ENCODE data around the gene BMP2. TPM values are rescaled to one million over a fixed set of nuclear protein-coding genes. Genes with fewer than 3 reads are reported as not detected.

The BMP2 gene
- total RNA-seq, 2 experiments from 2014 or later, result not detected

DNA sequence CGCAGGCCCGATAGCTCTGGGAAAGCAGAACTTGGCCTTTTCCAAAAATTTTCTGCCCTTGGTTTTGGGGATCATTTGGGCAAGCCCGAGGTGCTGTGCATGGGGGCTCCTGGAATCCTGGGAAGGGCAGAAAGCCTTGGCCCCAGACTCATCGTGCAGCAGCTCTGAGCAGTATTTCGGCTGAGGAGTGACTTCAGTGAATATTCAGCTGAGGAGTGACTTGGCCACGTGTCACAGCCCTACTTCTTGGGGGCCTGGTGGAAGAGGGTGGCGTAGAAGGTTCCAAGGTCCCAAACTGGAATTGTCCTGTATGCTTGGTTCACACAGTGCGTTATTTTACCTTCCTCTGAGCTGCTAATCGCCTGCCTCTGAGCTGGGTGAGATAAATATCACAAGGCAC lies 1.1 kb upstream of the BMP2 start:
- ChIA-PET POLR2A (no interaction called here), CTCF (no interaction called here)
- Histone ChIP-seq H3K27me3 (ENCODE audit: control insufficient read depth in 1 of 2, insufficient read depth in 2 of 2, low read length in 2 of 2) (peaks cover 29 to 47% of the 10 kb centered on the region in 2 experiments), H3K36me3 (ENCODE audit: insufficient read depth, low read length) (no peaks in the 10 kb centered on the region), H3K27ac (ENCODE audit: low read depth in 1 of 2, low read length in 2 of 2) (no peak overlapping the region), H3K9me3 (ENCODE audit: control insufficient read depth in 1 of 2, insufficient read depth in 1 of 2, low read length in 2 of 2) (peaks cover 0 to 17% of the 10 kb centered on the region in 2 experiments), H3K4me1 (ENCODE audit: insufficient read depth, low read length) (peaks cover 2% of the 10 kb centered on the region), H3K4me3 (ENCODE audit: low read length) (no peak overlapping the region)
- Mint-ChIP-seq H3K36me3 (ENCODE audit: low read depth) (no peaks in the 10 kb centered on the region), H3K9me3 (no peaks in the 10 kb centered on the region), H3K4me3 (no peak overlapping the region), H3K27ac (no peak overlapping the region), H3K4me1 (ENCODE audit: low read depth) (no peaks in the 10 kb centered on the region), H3K27me3 (peaks cover 60% of the 10 kb centered on the region)
- DNase-seq (no peak), ATAC-seq (ENCODE audit: poor library complexity) (no peak)
- TF ChIP-seq, protein P1, sequence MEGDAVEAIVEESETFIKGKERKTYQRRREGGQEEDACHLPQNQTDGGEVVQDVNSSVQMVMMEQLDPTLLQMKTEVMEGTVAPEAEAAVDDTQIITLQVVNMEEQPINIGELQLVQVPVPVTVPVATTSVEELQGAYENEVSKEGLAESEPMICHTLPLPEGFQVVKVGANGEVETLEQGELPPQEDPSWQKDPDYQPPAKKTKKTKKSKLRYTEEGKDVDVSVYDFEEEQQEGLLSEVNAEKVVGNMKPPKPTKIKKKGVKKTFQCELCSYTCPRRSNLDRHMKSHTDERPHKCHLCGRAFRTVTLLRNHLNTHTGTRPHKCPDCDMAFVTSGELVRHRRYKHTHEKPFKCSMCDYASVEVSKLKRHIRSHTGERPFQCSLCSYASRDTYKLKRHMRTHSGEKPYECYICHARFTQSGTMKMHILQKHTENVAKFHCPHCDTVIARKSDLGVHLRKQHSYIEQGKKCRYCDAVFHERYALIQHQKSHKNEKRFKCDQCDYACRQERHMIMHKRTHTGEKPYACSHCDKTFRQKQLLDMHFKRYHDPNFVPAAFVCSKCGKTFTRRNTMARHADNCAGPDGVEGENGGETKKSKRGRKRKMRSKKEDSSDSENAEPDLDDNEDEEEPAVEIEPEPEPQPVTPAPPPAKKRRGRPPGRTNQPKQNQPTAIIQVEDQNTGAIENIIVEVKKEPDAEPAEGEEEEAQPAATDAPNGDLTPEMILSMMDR (IDR thresholded peaks at IDR 0.05), result no peak
- intact Hi-C loops (cut with DNase I, micrococcal nuclease), result loop anchor here in 1 of 2 experiments (10.0 kb wide), 1 partner anchor 1958 kb away; no protein-coding TSS in a partner anchor

DNA sequence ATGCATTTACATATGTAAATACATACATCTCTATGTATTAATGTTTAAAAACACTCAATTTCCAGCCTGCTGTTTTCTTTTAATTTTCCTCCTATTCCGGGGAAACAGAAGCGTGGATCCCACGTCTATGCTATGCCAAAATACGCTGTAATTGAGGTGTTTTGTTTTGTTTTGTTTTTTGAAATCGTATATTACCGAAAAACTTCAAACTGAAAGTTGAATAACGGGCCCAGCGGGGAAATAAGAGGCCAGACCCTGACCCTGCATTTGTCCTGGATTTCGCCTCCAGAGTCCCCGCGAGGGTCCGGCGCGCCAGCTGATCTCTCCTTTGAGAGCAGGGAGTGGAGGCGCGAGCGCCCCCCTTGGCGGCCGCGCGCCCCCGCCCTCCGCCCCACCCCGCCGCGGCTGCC lies 355 bp upstream of the BMP2 start:
- TF ChIP-seq, protein P1 (IDR thresholded peaks at IDR 0.05), result no peak
- Mint-ChIP-seq H3K9me3 (no peaks in the 10 kb centered on the region), H3K4me3 (no peak overlapping the region), H3K27ac (no peak overlapping the region), H3K27me3 (peaks cover 66% of the 10 kb centered on the region), H3K4me1 (ENCODE audit: low read depth) (no peaks in the 10 kb centered on the region), H3K36me3 (ENCODE audit: low read depth) (no peaks in the 10 kb centered on the region)
- peaks cover 0 to 17% of the 10 kb centered on the region in 2 experiments for H3K9me3 ChIP-seq (ENCODE audit: control insufficient read depth in 1 of 2, insufficient read depth in 1 of 2, low read length in 2 of 2)
- ChIA-PET POLR2A (no interaction called here), CTCF (no interaction called here)
- H3K36me3 ChIP-seq (ENCODE audit: insufficient read depth, low read length), result no peaks in the 10 kb centered on the region
- peaks cover 2% of the 10 kb centered on the region for H3K4me1 ChIP-seq (ENCODE audit: insufficient read depth, low read length)
- ATAC-seq (ENCODE audit: poor library complexity) (no peak), DNase-seq (no peak)
- no peak overlapping the region for H3K27ac ChIP-seq (ENCODE audit: low read depth in 1 of 2, low read length in 2 of 2)
- intact Hi-C loops (cut with DNase I, micrococcal nuclease), result loop anchor here in 1 of 2 experiments (10.0 kb wide), 1 partner anchor 1958 kb away; no protein-coding TSS in a partner anchor
- H3K27me3 ChIP-seq (ENCODE audit: control insufficient read depth in 1 of 2, insufficient read depth in 2 of 2, low read length in 2 of 2), result peaks cover 29 to 47% of the 10 kb centered on the region in 2 experiments
- no peak overlapping the region for H3K4me3 ChIP-seq (ENCODE audit: low read length)

- peak in 2 of 14 experiments; percentile 7 to 18 for DNase-seq
- Histone ChIP-seq H3K27me3 (ENCODE audit: control insufficient read depth in 1 of 2, insufficient read depth in 2 of 2, low read length in 2 of 2) (peaks cover 29 to 47% of the 10 kb centered on the region in 2 experiments), H3K9me3 (ENCODE audit: control insufficient read depth in 1 of 2, insufficient read depth in 1 of 2, low read length in 2 of 2) (peaks cover 0 to 17% of the 10 kb centered on the region in 2 experiments), H3K4me1 (ENCODE audit: insufficient read depth, low read length) (peaks cover 2% of the 10 kb centered on the region), H3K4me3 (ENCODE audit: low read length) (no peak overlapping the region), H3K27ac (ENCODE audit: low read depth in 1 of 2, low read length in 2 of 2) (no peak overlapping the region), H3K36me3 (ENCODE audit: insufficient read depth, low read length) (no peaks in the 10 kb centered on the region)
- H3K4me1 Mint-ChIP-seq (ENCODE audit: low read depth), result no peaks in the 10 kb centered on the region
- no peaks in the 10 kb centered on the region for H3K36me3 Mint-ChIP-seq (ENCODE audit: low read depth)
- ChIA-PET POLR2A (no interaction called here), CTCF (no interaction called here)
- ATAC-seq (ENCODE audit: poor library complexity), result no peak
- H3K27me3 Mint-ChIP-seq, result peaks cover 69% of the 10 kb centered on the region
- no peak overlapping the region for H3K27ac Mint-ChIP-seq
- intact Hi-C loops (cut with DNase I, micrococcal nuclease), result loop anchor here in 1 of 2 experiments (10.0 kb wide), 1 partner anchor 1956 kb away; no protein-coding TSS in a partner anchor
- H3K9me3 Mint-ChIP-seq, result no peaks in the 10 kb centered on the region
- H3K4me3 Mint-ChIP-seq, result no peak overlapping the region
- TF ChIP-seq, protein P1 (IDR thresholded peaks at IDR 0.05), result no peak
Observed at GRCh38 chr20:6768228-6769140, 998 bp downstream of the BMP2 start.

Data from CD4-positive, alpha-beta T cell (primary cell).